ENCODE data around the gene ERBB4.

The ERBB4 gene

GRCh38 chr2:211437396-211437795 lies 1101.2 kb downstream of the ERBB4 start:
- no peak for DNase-seq

GRCh38 chr2:211436182-211436581 lies 1102.4 kb downstream of the ERBB4 start:
- DNase-seq, result no peak

- no peak for DNase-seq
These were observed 1103.3 kb downstream of the ERBB4 start for GRCh38 chr2:211435331-211435730.

- DNase-seq, result no peak
These were observed 1103.8 kb downstream of the ERBB4 start for GRCh38 chr2:211434773-211435172.

- no peak for DNase-seq
These were observed 1109.2 kb downstream of the ERBB4 start for GRCh38 chr2:211429256-211429920.

GRCh38 chr2:211426240-211426639 lies 1112.4 kb downstream of the ERBB4 start:
- DNase-seq, result no peak

- DNase-seq, result no peak
These were observed 1115.6 kb downstream of the ERBB4 start for GRCh38 chr2:211423018-211423417.

- DNase-seq, result no peak
These were observed 1121.1 kb downstream of the ERBB4 start for GRCh38 chr2:211417544-211417943.

GRCh38 chr2:211416373-211416772 lies 1122.2 kb downstream of the ERBB4 start:
- no peak for DNase-seq

GRCh38 chr2:211413746-211414145 lies 1124.9 kb downstream of the ERBB4 start:
- no peak for DNase-seq

GRCh38 chr2:211408483-211408891 lies 1130.1 kb downstream of the ERBB4 start:
- DNase-seq, result no peak

GRCh38 chr2:211407076-211407475 lies 1131.5 kb downstream of the ERBB4 start:
- DNase-seq, result no peak

GRCh38 chr2:211405036-211405435 lies 1133.6 kb downstream of the ERBB4 start:
- DNase-seq, result no peak

- DNase-seq, result no peak
These were observed 1134.5 kb downstream of the ERBB4 start for GRCh38 chr2:211404098-211404497.

- DNase-seq, result no peak
These were observed 1137.3 kb downstream of the ERBB4 start for GRCh38 chr2:211401328-211401727.

GRCh38 chr2:211397764-211398163 lies 1140.8 kb downstream of the ERBB4 start:
- DNase-seq, result no peak

GRCh38 chr2:211396815-211397214 lies 1141.8 kb downstream of the ERBB4 start:
- DNase-seq, result no peak

GRCh38 chr2:211391189-211391567 lies 1147.4 kb downstream of the ERBB4 start:
- DNase-seq, result no peak

GRCh38 chr2:211390536-211391188 lies 1147.9 kb downstream of the ERBB4 start:
- DNase-seq, result no peak

- DNase-seq, result no peak
These were observed 1150.9 kb downstream of the ERBB4 start for GRCh38 chr2:211387734-211388133.

GRCh38 chr2:211380041-211380440 lies 1158.6 kb downstream of the ERBB4 start:
- DNase-seq, result no peak

- DNase-seq, result no peak
These were observed 1162.2 kb downstream of the ERBB4 start for GRCh38 chr2:211376410-211376809.

GRCh38 chr2:211373203-211373602 lies 1165.4 kb downstream of the ERBB4 start:
- DNase-seq, result no peak

GRCh38 chr2:211371465-211371864 lies 1167.1 kb downstream of the ERBB4 start:
- no peak for DNase-seq

GRCh38 chr2:211368467-211368866 lies 1170.1 kb downstream of the ERBB4 start:
- no peak for DNase-seq

Data from activated CD4-positive, alpha-beta T cell treated with anti-CD3 and anti-CD28 coated beads, Interleukin-2, amount 50 U/mL, for 4 hours (primary cell).